Stimulated activated CD8-positive, alpha-beta memory T cell treated with anti-CD3 and anti-CD28 coated beads, Interleukin-4, amount 100 ng/mL, for 48 hours (primary cell): ENCODE results near the gene SAMD11.
A peak's percentile ranks its signal among the peaks of the same experiment; 100 is the strongest.
"Not testable (repeated sequence)": the region's sequence is repeated elsewhere in the genome, so short reads cannot be mapped to it uniquely, and the experiment has no call there.

Source experiments
- DNase-seq: peaks from one replicate; pipeline ENCODE4 v3.0.0-alpha.2; 2020

Gene SAMD11

DNA sequence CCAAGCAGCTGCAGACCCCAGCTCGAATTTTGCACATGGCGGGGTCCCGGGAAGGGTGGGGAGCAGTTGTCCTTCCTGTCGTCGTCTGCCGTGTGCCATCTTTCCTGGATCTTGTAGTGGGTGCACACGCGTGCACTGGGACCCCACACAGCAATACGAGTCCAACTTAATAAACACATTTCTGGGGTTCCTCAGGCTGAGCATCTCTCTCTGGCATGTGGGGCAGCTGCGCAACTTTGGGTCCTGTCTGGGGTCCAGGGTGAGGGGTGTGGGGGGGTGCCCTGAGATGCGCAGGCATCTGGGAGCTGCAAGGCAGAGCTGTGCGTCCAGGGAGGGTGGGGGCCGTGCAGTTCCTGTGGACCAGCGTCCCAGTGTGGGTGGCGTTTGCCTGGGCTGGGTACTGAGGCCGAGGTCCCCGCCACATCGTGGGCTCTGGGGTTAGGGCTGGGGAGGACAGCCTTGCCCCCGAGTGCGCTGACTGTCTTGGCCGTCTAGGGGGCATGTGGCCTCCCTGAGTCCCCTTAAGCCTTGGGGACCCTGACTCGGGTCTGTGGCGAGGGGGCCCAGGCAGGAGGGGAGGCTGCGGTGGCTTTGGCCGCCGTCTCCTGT, 41.9 kb downstream of the SAMD11 start:
- DNase-seq: no peak

GRCh38 chr1:966135-966703, 42.5 kb downstream of the SAMD11 start, which contains the start of gene PLEKHN1:
PLEKHN1 (plus strand) TSS chr1:966482; CDS start chr1:966532, 50 bp downstream.
- peak; percentile 61 for DNase-seq

- peak; percentile 91 for DNase-seq
Measured at GRCh38 chr1:966704-967300, 43.1 kb downstream of the SAMD11 start.

DNA sequence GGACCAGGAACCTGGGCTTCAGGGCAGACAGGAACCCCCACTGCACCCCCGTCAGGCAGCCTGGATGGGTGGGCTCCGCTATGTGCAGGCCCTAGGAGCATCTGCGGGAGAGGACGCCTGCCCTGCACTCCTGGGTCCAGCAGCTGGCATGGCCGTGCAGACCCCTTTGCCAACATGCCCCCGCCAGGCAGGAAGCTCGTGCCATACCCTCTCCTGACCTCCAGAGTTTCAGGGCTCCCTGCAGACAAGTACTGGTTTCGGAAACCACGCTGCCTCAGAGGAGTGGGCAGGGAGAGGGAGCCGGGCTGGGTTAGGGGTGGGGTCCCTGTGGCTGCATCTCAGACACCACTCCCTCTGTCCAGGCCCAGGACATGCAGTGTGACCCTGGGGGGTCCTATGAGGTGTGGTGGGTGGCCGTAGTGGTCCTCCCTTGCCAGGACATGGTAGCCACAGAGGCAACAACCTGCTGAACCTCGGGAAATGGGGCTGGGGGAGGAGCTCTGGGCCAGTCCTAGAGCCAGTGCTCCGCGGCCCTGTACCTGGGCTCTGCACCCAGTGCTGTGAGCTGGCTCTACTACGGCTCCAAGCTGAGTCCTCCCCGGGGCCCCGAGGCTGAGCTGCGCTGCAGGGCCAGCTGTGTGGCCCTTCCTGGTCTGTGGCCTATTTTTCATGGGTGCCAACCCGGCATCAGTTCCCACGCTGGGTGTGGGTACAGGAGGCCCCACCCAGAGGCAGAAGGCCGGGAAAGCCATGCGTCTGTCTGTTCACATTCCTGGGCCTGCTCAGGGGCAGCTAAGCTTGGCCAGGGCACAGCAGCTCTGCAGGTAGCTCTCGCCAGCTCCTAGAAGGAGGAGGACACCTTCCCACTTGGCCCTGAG, 44.0 kb downstream of the SAMD11 start:
- DNase-seq: no peak

- DNase-seq: no peak
Measured at GRCh38 chr1:969260-969855, 45.6 kb downstream of the SAMD11 start.

DNA sequence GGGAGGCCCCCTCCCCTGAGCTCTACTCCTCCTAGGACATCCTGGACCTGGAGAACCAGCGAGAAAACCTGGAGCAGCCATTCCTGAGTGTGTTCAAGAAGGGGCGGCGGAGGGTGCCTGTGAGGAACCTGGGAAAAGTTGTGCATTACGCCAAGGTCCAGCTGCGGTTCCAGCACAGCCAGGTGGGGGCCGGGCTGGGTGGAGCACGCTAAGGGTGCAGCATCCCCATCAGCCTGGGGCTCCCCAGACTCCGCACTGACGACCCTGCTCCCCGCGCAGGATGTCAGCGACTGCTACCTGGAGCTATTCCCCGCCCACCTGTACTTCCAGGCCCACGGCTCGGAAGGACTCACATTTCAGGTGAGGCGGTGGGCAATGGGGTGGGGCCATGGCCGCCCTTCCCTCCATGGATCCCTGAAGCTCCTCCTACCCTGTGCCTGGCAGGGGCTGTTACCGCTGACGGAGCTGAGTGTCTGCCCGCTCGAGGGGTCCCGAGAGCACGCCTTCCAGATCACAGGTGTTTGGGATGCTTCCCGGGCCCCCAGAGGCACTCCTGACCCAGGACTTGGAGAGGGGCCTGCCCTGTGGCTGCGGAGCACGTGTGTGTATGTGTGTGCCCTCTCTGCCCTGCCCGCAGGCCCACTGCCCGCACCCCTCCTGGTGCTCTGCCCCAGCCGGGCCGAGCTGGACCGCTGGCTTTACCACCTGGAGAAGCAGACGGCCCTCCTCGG, 46.7 kb downstream of the SAMD11 start:
- no peak for DNase-seq

- DNase-seq: no peak
Measured at GRCh38 chr1:970973-971730, 47.4 kb downstream of the SAMD11 start.

DNA sequence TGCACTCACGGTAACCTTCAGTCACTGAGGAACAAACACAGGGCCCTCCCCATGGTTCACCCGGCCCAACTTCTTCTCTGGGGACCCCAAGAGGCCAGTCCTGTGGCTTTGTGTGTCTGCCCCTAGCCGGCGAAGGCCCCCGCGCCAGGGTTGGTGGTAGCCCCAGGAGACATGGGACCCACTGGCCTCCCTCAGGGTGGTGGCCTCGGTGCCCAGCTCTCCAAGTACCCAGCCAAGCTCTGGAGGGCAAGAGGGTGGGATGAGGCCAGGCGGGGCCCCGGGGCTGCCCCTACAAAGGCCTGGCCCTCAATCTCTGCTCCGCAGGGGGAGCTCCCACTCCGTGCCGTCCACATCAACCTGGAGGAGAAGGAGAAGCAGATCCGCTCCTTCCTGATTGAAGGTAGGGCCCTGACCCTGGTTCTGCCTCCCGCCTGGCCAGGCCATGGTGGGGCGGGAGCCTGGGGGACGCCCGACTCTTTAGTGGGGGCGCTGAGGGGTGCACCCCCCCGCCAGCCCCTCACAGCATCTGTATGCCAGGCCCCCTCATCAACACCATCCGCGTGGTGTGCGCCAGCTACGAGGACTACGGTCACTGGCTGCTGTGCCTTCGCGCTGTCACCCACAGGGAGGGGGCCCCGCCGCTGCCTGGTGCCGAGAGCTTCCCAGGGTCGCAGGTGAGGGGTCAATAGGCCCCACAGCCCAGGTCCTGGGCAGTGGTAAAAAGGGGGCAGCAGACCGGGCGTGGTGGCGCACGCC, 48.2 kb downstream of the SAMD11 start:
- no peak for DNase-seq

DNA sequence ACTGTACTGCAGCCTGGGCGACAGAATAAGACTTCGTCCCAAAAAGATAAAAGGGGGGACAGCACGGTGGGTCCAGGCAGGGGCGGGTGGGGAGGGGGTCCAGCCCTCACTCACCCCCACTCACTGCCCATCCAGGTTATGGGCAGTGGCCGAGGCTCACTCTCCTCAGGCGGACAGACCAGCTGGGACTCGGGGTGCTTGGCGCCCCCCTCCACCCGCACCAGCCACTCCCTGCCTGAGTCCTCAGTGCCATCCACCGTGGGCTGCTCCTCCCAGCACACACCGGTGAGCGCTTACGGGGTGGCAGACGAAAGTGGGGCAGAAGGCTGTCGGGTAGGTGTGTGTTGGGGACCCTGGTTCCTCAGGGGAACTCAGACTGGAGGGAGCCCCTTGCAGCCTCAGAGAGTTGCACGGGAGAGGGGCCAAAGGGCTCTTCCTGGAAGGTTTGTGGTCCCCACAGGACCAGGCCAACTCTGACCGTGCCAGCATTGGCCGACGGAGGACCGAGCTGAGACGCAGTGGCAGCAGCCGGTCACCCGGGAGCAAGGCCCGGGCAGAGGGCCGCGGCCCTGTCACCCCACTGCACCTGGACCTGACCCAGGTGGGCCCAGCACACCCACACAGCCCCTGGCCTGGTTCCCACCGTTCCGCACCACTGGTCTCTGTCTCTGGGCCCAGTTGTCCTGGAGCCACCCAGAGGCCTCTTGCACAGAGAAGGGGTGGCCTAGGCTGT, 49.2 kb downstream of the SAMD11 start:
- no peak for DNase-seq

DNA sequence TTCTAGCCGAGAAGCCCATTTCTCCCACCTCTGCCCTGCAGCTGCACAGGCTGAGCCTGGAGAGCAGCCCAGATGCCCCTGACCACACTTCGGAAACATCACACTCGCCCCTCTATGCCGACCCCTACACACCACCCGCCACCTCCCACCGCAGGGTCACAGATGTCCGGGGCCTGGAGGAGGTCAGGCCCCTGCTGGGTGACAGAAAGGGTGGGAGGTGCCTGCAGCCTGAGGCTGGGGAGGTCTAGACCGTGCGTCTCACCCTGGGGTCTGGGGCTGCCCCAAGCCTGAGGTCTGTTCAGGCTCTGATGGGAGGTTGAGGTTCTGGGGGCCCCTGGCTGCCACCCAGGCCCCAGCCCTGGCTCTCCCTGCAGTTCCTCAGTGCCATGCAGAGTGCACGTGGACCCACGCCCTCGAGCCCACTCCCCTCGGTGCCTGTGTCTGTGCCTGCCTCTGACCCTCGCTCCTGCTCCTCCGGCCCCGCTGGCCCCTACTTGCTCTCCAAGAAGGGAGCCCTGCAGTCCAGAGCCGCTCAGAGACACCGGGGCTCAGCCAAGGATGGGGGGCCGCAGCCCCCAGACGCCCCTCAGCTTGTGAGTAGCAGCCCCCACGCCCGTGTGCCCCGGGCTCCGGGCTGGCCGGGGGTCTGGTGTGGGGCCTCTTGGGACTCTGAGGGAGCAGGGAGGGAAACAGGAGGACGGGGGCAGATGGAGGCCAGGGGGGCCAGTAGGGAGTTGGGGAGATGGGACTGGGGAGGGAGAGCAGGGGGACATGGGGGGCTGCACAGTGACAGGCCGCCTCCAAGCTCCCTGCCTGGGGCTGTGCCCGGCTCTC, 50.0 kb downstream of the SAMD11 start:
- no peak for DNase-seq

DNA sequence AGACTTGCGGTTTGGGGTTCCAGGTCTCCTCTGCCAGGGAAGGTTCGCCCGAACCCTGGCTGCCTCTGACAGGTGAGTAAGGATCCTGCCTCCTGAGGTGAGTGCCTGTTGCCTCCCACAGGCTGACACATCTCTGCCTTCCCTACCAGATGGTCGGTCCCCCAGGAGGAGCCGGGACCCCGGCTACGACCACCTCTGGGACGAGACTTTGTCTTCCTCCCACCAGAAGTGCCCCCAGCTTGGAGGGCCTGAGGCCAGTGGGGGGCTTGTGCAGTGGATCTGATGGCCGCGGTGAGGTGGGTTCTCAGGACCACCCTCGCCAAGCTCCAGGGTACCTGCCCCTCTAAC, 50.5 kb downstream of the SAMD11 start:
- DNase-seq: no peak

GRCh38 chr1:974687-975328, 51.1 kb downstream of the SAMD11 start:
- DNase-seq: no peak

DNA sequence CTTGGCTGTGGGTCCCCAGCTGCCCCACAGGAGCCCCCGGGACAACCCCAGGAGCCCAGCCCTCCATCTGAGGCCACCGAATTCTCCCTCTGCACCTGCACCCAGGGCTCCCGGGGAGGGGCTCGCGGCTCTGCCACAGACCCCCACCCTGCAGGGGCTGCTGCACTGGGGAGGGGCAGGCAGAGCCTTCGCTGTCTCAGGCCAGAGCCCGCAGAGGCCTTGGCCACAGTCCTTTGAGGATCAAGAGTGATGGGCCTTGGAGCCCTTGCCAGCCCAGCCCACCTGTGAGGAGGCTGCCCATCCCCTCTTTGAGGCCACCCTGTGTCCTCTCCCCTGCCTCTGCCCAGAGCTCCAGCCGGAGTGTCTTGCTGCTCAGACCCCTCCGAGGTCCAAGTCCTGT, 51.6 kb downstream of the SAMD11 start:
- no peak for DNase-seq

- DNase-seq: peak; percentile 77
Measured at GRCh38 chr1:975896-976683, 52.4 kb downstream of the SAMD11 start.

DNA sequence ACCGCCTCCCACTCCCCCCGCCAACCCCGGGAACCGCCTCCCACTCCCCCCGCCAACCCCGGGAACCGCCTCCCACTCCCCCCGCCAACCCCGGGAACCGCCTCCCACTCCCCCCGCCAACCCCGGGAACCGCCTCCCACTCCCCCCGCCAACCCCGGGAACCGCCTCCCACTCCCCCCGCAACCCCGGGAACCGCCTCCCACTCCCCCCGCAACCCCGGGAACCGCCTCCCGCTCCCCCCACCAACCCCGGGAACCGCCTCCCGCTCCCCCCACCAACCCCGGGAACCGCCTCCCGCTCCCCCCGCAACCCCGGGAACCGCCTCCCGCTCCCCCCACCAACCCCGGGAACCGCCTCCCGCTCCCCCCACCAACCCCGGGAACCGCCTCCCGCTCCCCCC, 53.1 kb downstream of the SAMD11 start:
- DNase-seq: not testable (repeated sequence)

- DNase-seq: no peak
Measured at GRCh38 chr1:978069-978834, 54.5 kb downstream of the SAMD11 start.
